Transverse colon (tissue), 4 donors: ENCODE data around the gene TRAPPC10. TPM values are rescaled to one million over a fixed set of nuclear protein-coding genes. Genes with fewer than 3 reads are reported as not detected.

ENCODE experiments used
- DNase-seq: peaks from one replicate; pipeline ENCODE4 v3.0.0-alpha.2; 2019
- H3K27ac ChIP-seq, 4 donors: fragments of 200-600 bp; sonication (generic); 2 replicates each; pipeline ENCODE4 v1.5.1; 2016 to 2018; ENCODE audit warnings: inconsistent platforms in 4 of 4
- H3K27me3 ChIP-seq: fragments of 200-600 bp; sonication (generic); 2 replicates; pipeline ENCODE4 v1.5.1; 2017; ENCODE audit warnings: inconsistent platforms
- H3K36me3 ChIP-seq, 4 donors: fragments of 200-600 bp; sonication (generic); 2 replicates each; pipeline ENCODE4 v1.5.1; 2017 to 2019; ENCODE audit warnings: inconsistent platforms in 4 of 4
- H3K4me1 ChIP-seq, 4 donors: fragments of 200-600 bp; sonication (generic); 2 replicates each; pipeline ENCODE4 v1.5.1; 2017 to 2020; ENCODE audit warnings: inconsistent platforms in 4 of 4
- H3K4me3 ChIP-seq, 4 donors: fragments of 200-600 bp; sonication (generic); 1 replicate in 1 of 4; 2 replicates in 3 of 4; pipeline versions ENCODE4 v1.5.1 to v1.6.1; 2017 to 2019; ENCODE audit warnings: inconsistent platforms in 4 of 4
- H3K9me3 ChIP-seq, 2 donors: fragments of 200-600 bp; sonication (generic); 2 replicates each; pipeline ENCODE4 v1.5.1; 2017 to 2019; ENCODE audit warnings: inconsistent platforms in 2 of 2
- EP300 ChIP-seq: sonication (generic); formaldehyde crosslinking; IDR thresholded peaks from one replicate; pipeline ENCODE4 v1.6.1; 2017; ENCODE audit warnings: antibody characterized with exemption, low read depth
- POLR2A ChIP-seq: fragments of 450-650 bp; IDR thresholded peaks from one replicate; pipeline ENCODE4 v1.6.1; 2016; ENCODE audit warnings: antibody characterized with exemption, mild to moderate bottlenecking, moderate library complexity
- POLR2AphosphoS5 ChIP-seq, 3 donors: sonication (generic); formaldehyde crosslinking; IDR thresholded peaks; one replicate each; pipeline ENCODE4 v1.6.1; 2016; ENCODE audit warnings: antibody characterized with exemption in 3 of 3
- WGBS, 2 donors: methylation state at CpG; one replicate each; pipeline ENCODE4 v1.1.5; 2018; ENCODE audit warnings: low coverage in 1 of 2; 5-methylcytosine and 5-hydroxymethylcytosine counted together
- in situ Hi-C, 4 donors: fragments of 200-750 bp; cut with MboI; loops; one replicate each; pipeline versions ENCODE4 v1.15.0 to v1.15.1; 2017; ENCODE audit warnings: low sequenced_read_pairs in 3 of 4, low pct_ligation_motif_present in 1 of 4, low pct_unique_long_range_greater_than_20kb in 1 of 4
- intact Hi-C: fragments of 100-400 bp; cut with DNase I; formaldehyde crosslinking; loops from one replicate; pipeline ENCODE4 v1.15.1; 2023; ENCODE audit warnings: low total_unique reads
- total RNA-seq, 4 donors: library from RNA; depleted of rRNA; stranded (reverse); fragments of >200 nt; gene quantifications; one replicate each; pipeline ENCODE4 v1.1.0, GENCODE V29; 2016
- TF ChIP-seq, protein P1 (sequence below), 5 experiments: fragments of 200-600 bp in 3 of 5; fragments of 450-650 bp in 2 of 5; sonication (generic) in 3 of 5; IDR thresholded peaks; 1 replicate in 2 of 5; 2 replicates in 3 of 5; pipeline ENCODE4 v1.5.1; 2016 to 2017; ENCODE audit warnings: antibody characterized with exemption in 5 of 5, inconsistent platforms in 3 of 5, mild to moderate bottlenecking in 2 of 5, moderate library complexity in 1 of 5

TRAPPC10 gene
- total RNA-seq, 4 donors from 2014 or later: 71.0 to 81.5 (median 79.8) TPM

DNA sequence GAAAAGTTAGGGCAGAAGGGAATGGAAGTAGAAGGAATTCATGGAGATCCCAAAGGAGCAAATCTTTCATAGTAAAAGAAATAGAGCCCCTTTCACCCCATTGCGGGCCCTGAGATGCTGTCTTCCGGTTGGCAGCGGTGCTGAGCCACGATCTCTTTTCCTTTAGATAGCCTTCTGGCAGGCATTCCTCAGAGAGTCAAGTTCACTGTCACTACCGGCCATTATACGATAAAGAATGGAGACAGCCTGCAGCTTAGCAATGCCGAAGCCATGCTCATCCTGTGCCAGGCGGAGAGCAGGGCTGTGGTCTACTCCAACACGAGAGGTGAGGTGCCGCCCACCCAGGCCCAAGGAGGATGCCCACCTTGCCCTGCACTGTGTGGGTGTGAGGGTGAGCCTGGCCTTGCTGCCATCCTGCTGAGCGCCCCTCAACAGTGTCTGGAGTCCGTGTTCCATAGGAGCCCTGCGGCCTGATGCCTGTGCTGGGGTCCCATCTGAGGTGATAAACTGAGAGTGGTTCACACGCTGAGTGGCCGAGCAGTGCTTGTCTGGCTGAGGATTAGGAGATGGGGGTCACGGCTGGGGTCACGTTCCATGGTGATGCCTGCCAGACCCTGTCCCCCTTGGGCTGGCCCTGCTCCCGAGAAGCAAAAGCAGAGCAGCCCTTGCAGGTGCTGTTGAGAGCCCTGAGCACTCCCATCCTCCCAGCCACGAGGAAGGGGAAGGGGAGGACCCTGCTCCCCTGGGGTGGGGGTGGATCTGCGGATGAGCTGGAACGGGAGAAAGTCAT lies 74.7 kb downstream of the TRAPPC10 start:
- intact Hi-C loops: no loop called here
- WGBS, 2 donors: 83 to 86% methylated on average over 1 to 20 of the region's 21 CpGs
- DNase-seq: no peak
- H3K27ac ChIP-seq: peak overlapping the region; percentile 83 to 88 (median 86)
- no peaks in the 10 kb centered on the region for H3K9me3 ChIP-seq
- in situ Hi-C loops: no loop called here
- H3K27me3 ChIP-seq: no peaks in the 10 kb centered on the region
- TF ChIP-seq EP300 (no peak), POLR2A (no peak), POLR2AphosphoS5 (IDR thresholded peaks at IDR 0.05) (no peak)
- TF ChIP-seq, protein P1, sequence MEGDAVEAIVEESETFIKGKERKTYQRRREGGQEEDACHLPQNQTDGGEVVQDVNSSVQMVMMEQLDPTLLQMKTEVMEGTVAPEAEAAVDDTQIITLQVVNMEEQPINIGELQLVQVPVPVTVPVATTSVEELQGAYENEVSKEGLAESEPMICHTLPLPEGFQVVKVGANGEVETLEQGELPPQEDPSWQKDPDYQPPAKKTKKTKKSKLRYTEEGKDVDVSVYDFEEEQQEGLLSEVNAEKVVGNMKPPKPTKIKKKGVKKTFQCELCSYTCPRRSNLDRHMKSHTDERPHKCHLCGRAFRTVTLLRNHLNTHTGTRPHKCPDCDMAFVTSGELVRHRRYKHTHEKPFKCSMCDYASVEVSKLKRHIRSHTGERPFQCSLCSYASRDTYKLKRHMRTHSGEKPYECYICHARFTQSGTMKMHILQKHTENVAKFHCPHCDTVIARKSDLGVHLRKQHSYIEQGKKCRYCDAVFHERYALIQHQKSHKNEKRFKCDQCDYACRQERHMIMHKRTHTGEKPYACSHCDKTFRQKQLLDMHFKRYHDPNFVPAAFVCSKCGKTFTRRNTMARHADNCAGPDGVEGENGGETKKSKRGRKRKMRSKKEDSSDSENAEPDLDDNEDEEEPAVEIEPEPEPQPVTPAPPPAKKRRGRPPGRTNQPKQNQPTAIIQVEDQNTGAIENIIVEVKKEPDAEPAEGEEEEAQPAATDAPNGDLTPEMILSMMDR (IDR thresholded peaks at IDR 0.05): no peak
- peaks cover 7 to 55% (median 34%) of the 10 kb centered on the region in 4 donors for H3K4me1 ChIP-seq
- H3K4me3 ChIP-seq: no peak overlapping the region
- H3K36me3 ChIP-seq: peaks cover 0 to 14% (median 4%) of the 10 kb centered on the region in 4 donors

DNA sequence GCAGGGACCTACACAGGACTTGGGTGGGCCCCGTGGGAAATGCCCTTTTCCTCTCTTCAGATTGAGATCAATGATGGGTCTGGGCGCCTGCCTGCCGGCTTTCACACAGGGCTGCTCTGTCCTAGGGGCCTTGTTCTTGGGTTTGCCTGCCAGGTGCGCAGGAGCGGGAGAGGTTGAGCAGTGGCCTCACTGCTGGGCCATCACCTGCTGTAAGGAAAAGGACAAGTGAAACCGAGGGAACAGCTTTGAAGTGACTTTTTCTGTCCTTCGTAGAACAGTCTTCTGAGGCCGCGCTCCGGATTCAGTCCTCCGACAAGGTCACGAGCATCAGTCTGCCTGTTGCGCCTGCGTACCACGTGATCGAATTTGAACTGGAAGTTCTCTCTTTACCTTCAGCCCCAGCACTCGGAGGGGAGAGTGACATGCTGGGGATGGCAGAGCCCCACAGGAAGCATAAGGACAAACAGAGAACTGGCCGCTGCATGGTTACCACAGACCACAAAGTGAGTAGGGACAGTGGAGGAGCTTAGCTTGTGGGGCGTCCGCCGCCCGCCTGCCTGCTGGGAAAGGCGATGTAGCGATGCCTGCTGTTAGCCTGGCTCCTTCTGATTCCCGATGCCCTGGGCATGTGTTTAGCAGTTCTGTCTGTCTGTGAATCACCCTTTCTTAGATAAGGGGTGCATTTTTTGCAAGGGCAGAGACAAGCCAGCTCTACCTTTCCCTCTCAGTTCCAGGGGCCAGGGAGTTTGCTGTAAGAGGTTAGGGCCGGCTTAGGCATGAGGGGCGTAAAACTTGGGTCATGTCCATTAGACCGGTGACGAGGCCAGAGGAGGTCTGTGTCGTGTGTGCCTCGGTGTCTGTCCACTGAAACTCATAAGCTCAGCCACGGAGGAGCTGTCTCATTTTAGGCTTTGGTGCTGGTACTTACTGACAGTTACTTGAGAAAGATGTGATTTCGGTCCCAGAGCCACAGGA lies 75.6 kb downstream of the TRAPPC10 start:
- DNase-seq: no peak
- intact Hi-C loops: no loop called here
- Histone ChIP-seq H3K4me1 (peaks cover 7 to 64% (median 41%) of the 10 kb centered on the region in 4 donors), H3K4me3 (no peak overlapping the region), H3K9me3 (no peaks in the 10 kb centered on the region), H3K27me3 (no peaks in the 10 kb centered on the region), H3K27ac (peak overlapping the region; percentile 83 to 88 (median 86)), H3K36me3 (peaks cover 0 to 14% (median 3%) of the 10 kb centered on the region in 4 donors)
- WGBS, 2 donors: 56 to 76% methylated on average over 7 to 33 of the region's 33 CpGs
- in situ Hi-C loops: no loop called here
- TF ChIP-seq, protein P1 (IDR thresholded peaks at IDR 0.05): no peak
- TF ChIP-seq EP300 (no peak), POLR2A (no peak), POLR2AphosphoS5 (IDR thresholded peaks at IDR 0.05) (no peak)

DNA sequence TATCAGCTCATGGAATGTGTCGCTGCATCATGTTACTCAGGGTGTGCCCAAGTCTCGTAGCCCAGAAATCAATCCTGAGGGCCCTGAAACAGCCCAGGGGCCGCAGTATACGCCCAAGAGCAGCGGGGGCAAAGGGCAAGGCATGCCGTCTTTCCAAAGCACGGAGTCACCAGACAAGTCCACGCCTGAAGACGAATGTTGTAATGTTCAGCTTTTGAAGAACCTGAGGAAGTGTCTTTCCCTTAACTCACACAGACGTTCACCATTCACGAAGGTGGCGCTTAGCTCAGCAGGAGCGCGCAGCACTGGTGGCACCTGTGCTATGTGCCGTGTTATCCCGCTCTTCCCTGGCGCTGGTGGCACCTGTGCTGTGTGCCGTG lies 76.3 kb downstream of the TRAPPC10 start:
- H3K36me3 ChIP-seq: peaks cover 0 to 13% (median 0%) of the 10 kb centered on the region in 4 donors
- H3K4me1 ChIP-seq: peaks cover 7 to 71% (median 48%) of the 10 kb centered on the region in 4 donors
- H3K27me3 ChIP-seq: no peaks in the 10 kb centered on the region
- WGBS, 2 donors: 60% methylated on average over 18 of the region's 18 CpGs; no CpG with 5 or more reads in 1 of the 2 donors
- in situ Hi-C loops: no loop called here
- no peaks in the 10 kb centered on the region for H3K9me3 ChIP-seq
- TF ChIP-seq POLR2AphosphoS5 (IDR thresholded peaks at IDR 0.05): peak in 2 of 3 donors; percentile 65 to 71
- TF ChIP-seq, protein P1 (IDR thresholded peaks at IDR 0.05): no peak
- TF ChIP-seq EP300: no peak
- TF ChIP-seq POLR2A: peak; percentile 55
- intact Hi-C loops: no loop called here
- peak overlapping the region; percentile 83 to 88 (median 86) for H3K27ac ChIP-seq
- peak; percentile 83 for DNase-seq
- H3K4me3 ChIP-seq: no peak overlapping the region
